Right lobe of liver (tissue), 4 donors: ENCODE measurements around the gene KRT80.
A peak's percentile ranks its signal among the peaks of the same experiment; 100 is the strongest.

ENCODE experiments used
- CTCF ChIP-seq, 4 donors: fragments of 200-600 bp in 3 of 4; fragments of 450-650 bp in 1 of 4; IDR thresholded peaks; one replicate each; pipeline versions ENCODE4 v1.5.1 to v1.8.0; 2016 to 2022; ENCODE audit warnings: antibody characterized with exemption in 4 of 4, mild to moderate bottlenecking in 2 of 4
- POLR2A ChIP-seq: fragments of 450-650 bp; IDR thresholded peaks from one replicate; pipeline ENCODE4 v1.6.1; 2017; ENCODE audit warnings: antibody characterized with exemption, mild to moderate bottlenecking
- donor health status: DM: no; HTN: no; CAD: no.
- donor health status: DM: no; HTN: no; CAD: no.
- donor health status: DM: no; HTN: yes; CAD: no.

DNA sequence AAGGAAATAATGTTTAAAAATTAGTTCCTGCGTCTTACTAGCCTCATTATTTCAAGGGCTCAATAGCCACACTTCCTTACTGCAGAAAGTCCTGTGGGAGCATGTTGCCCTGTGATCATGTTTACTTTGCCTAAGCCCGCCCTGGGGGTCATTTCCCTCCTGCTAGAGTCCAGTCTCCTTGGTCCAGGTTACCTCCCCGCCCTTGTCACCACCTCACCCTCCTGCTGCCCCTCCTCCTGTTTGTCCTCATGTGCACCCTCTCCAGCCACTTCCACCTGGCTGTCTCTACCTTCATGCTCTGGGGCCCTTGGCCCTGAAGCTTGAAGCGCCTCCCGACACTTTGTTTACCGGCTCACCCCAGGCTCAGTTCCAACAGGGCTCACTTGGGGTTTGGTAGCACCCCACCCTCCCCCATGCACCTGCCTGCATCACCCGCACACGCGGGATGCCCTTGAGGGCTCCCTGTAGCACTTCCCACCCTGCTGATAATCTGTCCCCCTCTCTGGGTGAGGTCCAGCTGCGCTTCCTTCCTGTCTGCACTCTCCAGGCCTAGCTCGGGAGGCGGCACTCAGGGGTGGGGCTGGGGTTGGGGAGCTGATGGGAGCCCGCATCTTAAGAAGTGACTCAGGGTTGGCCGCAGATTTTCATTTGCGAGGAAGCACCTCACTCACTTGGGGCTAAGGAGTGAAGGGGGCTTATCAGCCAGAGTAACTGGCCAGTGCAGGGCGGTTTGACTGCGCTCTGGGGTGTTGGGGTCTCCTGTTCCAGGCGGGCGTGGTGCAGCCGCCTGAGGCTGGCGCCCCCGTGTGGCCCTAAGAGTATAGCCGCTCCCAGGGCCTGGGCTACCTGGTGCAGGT is 72.2 kb downstream of the KRT80 start:
- TF ChIP-seq CTCF (IDR thresholded peaks at IDR 0.05) (peak; percentile 51 to 84 (median 75)), POLR2A (no peak)
